T1000 (cell line): Measurements from ENCODE around the gene PIK3AP1.

ENCODE experiments used
- DNase-seq: peaks from one replicate; lab custom pipeline; 2025; ENCODE audit warnings: mixed read lengths; lab: John Stamatoyannopoulos, UW

Gene PIK3AP1

GRCh38 chr10:96642973-96643372, 77.3 kb downstream of the PIK3AP1 start:
- DNase-seq = no peak

- no peak for DNase-seq
Measured at GRCh38 chr10:96642530-96642929, 77.8 kb downstream of the PIK3AP1 start.

GRCh38 chr10:96641396-96642295, 78.7 kb downstream of the PIK3AP1 start:
- no peak for DNase-seq

- no peak for DNase-seq
Measured at GRCh38 chr10:96639899-96640298, 80.4 kb downstream of the PIK3AP1 start.

GRCh38 chr10:96638696-96639095, 81.6 kb downstream of the PIK3AP1 start:
- no peak for DNase-seq

GRCh38 chr10:96638120-96638519, 82.2 kb downstream of the PIK3AP1 start:
- DNase-seq = no peak

GRCh38 chr10:96637709-96638108, 82.6 kb downstream of the PIK3AP1 start:
- DNase-seq = no peak

GRCh38 chr10:96636551-96636950, 83.8 kb downstream of the PIK3AP1 start:
- no peak for DNase-seq

GRCh38 chr10:96632974-96633710, 87.2 kb downstream of the PIK3AP1 start:
- DNase-seq = no peak

GRCh38 chr10:96627292-96627691, 93.0 kb downstream of the PIK3AP1 start:
- no peak for DNase-seq

- no peak for DNase-seq
Measured at GRCh38 chr10:96626795-96627194, 93.5 kb downstream of the PIK3AP1 start.

GRCh38 chr10:96625173-96625572, 95.1 kb downstream of the PIK3AP1 start:
- no peak for DNase-seq

GRCh38 chr10:96622013-96622787, 98.1 kb downstream of the PIK3AP1 start:
- no peak for DNase-seq

GRCh38 chr10:96619796-96620773, 100.2 kb downstream of the PIK3AP1 start:
- no peak for DNase-seq

- no peak for DNase-seq
Measured at GRCh38 chr10:96619120-96619519, 101.2 kb downstream of the PIK3AP1 start.

- DNase-seq = no peak
Measured at GRCh38 chr10:96618653-96619052, 101.7 kb downstream of the PIK3AP1 start.

GRCh38 chr10:96616961-96617360, 103.4 kb downstream of the PIK3AP1 start:
- DNase-seq = no peak

GRCh38 chr10:96614515-96614914, 105.8 kb downstream of the PIK3AP1 start:
- peak; percentile 75 for DNase-seq

- DNase-seq = no peak
Measured at GRCh38 chr10:96613576-96613975, 106.7 kb downstream of the PIK3AP1 start.

- DNase-seq = no peak
Measured at GRCh38 chr10:96612055-96612830, 108.1 kb downstream of the PIK3AP1 start.
